ENCODE data around the gene MGRN1. TPM values are rescaled to one million over a fixed set of nuclear protein-coding genes. Genes with fewer than 3 reads are reported as not detected.

Gene MGRN1
- total RNA-seq, 6 experiments from 2014 or later = 65.8 to 81.6 (median 69.1) TPM

DNA sequence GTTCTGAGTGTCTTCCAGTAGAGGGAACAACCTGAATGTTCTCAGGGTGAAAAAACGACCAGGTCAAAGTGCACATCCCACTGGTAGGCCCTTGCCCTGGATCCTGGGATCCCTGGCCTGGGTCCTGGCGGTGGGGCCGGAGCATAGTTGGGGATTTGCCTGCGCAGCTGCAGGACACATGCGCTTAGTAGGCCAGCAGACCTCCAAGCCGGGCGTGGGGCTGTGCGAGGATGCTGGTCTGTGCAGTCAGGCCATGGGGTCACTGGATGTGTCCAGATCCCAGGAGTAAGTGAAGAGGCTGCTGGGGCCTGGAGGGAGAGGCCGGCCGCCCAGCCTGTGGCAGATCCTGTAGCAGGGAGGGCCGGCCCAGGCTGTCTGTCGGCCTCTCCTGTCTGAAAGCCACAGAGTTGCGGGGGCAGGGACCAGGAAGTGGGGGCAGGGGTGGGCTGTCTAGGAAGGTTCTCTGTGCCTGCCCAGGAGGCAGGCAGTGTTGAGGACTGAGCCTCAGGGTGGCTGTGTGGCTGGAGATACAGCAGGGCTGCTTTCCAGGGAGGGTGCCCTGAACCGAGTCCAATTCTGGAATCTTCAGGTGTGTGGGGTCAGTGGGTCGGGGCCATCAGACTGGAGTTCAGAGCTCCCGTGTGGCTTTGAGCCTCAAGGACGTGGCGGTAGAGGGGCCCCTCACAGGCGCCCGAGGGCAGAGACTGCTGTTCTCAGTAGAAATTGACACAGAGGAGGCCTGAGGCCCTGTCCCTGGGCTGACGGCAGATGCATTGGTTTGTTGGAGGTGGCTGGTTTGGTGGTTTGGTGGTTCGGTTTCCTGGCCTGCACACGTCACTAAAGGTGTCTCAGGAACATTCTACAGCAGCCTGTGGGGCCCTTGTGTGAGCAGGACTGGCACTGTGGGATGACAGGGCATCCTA, 51.5 kb downstream of the MGRN1 start:
- Mint-ChIP-seq H3K27ac (no peak overlapping the region), H3K4me1 (ENCODE audit: low read depth) (no peaks in the 10 kb centered on the region), H3K27me3 (ENCODE audit: insufficient read depth) (peaks cover 4% of the 10 kb centered on the region), H3K36me3 (ENCODE audit: low read depth) (no peaks in the 10 kb centered on the region), H3K4me3 (no peak overlapping the region), H3K9me3 (no peaks in the 10 kb centered on the region)
- TF ChIP-seq, protein P1, sequence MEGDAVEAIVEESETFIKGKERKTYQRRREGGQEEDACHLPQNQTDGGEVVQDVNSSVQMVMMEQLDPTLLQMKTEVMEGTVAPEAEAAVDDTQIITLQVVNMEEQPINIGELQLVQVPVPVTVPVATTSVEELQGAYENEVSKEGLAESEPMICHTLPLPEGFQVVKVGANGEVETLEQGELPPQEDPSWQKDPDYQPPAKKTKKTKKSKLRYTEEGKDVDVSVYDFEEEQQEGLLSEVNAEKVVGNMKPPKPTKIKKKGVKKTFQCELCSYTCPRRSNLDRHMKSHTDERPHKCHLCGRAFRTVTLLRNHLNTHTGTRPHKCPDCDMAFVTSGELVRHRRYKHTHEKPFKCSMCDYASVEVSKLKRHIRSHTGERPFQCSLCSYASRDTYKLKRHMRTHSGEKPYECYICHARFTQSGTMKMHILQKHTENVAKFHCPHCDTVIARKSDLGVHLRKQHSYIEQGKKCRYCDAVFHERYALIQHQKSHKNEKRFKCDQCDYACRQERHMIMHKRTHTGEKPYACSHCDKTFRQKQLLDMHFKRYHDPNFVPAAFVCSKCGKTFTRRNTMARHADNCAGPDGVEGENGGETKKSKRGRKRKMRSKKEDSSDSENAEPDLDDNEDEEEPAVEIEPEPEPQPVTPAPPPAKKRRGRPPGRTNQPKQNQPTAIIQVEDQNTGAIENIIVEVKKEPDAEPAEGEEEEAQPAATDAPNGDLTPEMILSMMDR (IDR thresholded peaks at IDR 0.05) = no peak
- DNase-seq = no peak

DNA sequence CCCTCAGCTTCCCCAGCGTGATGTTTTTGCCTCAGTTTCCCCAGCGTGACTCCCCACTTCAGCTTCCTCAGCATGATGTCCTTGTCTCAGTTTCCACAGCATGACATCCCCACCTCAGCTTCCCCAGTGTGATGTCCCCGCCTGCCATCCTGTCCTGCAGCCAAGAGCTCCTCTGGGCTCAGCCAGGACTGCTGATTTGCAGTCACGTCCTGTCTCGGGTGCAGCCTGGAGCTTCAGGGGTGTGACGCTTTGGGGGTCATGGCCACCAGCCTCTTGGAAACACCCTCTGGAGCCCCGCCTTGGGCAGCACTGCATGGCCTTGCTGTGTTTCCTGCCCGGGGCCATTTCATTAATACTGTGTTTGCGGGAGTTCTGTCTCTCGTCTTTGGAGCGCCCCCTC, 52.2 kb downstream of the MGRN1 start:
- peaks cover 4% of the 10 kb centered on the region for H3K27me3 Mint-ChIP-seq (ENCODE audit: insufficient read depth)
- no peak overlapping the region for H3K4me3 Mint-ChIP-seq
- no peak overlapping the region for H3K27ac Mint-ChIP-seq
- DNase-seq = no peak
- no peaks in the 10 kb centered on the region; the same call in 1 of the 2 replicates for H3K36me3 Mint-ChIP-seq (ENCODE audit: low read depth)
- no peaks in the 10 kb centered on the region for H3K4me1 Mint-ChIP-seq (ENCODE audit: low read depth)
- no peaks in the 10 kb centered on the region for H3K9me3 Mint-ChIP-seq
- TF ChIP-seq, protein P1 (IDR thresholded peaks at IDR 0.05) = no peak

DNA sequence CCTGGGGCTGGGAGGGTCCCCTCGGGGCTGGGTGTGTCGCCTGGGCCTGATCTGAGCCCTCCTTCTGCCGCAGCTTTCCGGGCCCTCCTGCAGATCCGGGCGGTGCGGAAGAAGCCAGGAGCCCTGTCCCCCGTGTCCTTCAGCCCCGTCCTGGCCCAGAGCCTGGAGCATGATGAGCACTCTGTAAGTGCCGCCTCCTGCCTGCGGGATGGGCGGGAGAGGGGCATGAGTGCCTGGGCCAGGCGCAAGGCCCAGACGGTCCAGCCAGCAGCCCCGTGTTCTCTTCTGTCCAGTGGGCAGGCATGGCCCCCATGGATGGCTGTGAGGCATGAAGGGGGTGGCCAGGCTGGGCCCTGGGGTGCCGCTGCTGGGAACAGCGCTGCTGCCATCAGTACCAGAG, 52.8 kb downstream of the MGRN1 start:
- Mint-ChIP-seq H3K36me3 (ENCODE audit: low read depth) (no peaks in the 10 kb centered on the region; the same call in 1 of the 2 replicates), H3K27ac (no peak overlapping the region), H3K4me1 (ENCODE audit: low read depth) (no peaks in the 10 kb centered on the region), H3K4me3 (no peak overlapping the region), H3K9me3 (no peaks in the 10 kb centered on the region), H3K27me3 (ENCODE audit: insufficient read depth) (peaks cover 4% of the 10 kb centered on the region)
- TF ChIP-seq, protein P1 (IDR thresholded peaks at IDR 0.05) = no peak
- no peak for DNase-seq

DNA sequence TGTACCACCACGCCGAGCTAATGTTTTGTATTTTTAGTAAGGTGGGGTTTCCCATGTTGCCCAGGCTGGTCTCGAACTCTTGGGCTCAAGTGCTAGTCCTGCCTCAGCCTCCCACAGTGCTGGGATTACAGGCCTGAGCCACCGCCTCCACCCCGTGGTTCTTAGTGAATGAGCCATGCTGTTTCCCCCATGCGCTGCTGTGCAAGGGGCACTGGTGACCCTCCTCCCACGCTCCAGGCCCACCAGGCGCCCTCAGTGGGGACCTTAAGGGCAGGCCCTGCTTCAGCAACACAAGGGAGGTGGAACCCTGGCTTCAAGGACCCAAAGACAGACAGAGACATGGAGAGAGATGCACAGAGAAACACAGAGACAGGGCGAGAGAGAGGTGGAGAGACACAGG, 53.4 kb downstream of the MGRN1 start:
- DNase-seq = no peak
- Mint-ChIP-seq H3K4me1 (ENCODE audit: low read depth) (no peaks in the 10 kb centered on the region), H3K27me3 (ENCODE audit: insufficient read depth) (peaks cover 4% of the 10 kb centered on the region), H3K27ac (peak overlapping the region; percentile 9; the same call in 1 of the 2 replicates), H3K4me3 (no peak overlapping the region), H3K36me3 (ENCODE audit: low read depth) (no peaks in the 10 kb centered on the region; the same call in 1 of the 2 replicates), H3K9me3 (no peaks in the 10 kb centered on the region)
- TF ChIP-seq, protein P1 (IDR thresholded peaks at IDR 0.05) = no peak

DNA sequence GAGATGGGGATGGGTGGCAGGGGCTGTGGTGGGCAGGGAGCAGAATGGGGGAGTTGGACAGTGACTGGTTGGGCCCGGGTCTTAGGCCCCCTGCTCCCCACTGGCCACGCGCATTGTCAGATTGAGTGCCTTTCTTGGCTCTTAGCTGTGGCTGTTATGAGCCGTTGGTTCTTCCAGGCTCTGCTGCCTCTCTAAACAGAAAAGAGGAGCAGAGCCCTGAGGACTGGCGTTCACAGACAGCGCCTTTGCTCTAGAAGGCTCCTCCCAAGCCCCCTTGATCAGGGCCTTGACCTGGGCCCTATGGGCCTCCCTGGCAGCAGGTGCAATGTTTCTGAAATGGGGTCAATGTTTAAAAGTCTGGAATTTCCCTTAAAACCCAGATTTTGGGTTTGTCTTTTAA, 54.0 kb downstream of the MGRN1 start:
- Mint-ChIP-seq H3K36me3 (ENCODE audit: low read depth) (no peaks in the 10 kb centered on the region; the same call in 1 of the 2 replicates), H3K27me3 (ENCODE audit: insufficient read depth) (peaks cover 4% of the 10 kb centered on the region), H3K4me3 (no peak overlapping the region), H3K4me1 (ENCODE audit: low read depth) (no peaks in the 10 kb centered on the region), H3K9me3 (no peaks in the 10 kb centered on the region), H3K27ac (peak overlapping the region; percentile 31; the same call in 1 of the 2 replicates)
- no peak for DNase-seq
- TF ChIP-seq, protein P1 (IDR thresholded peaks at IDR 0.05) = no peak
